PC-3 (cell line): Measurements from ENCODE around the gene ARL5A. TPM values are rescaled to one million over a fixed set of nuclear protein-coding genes. Genes with fewer than 3 reads are reported as not detected.

ENCODE experiments used
- ATAC-seq: fragments of 200-7000 bp; cut with Tn5 transposase; 2 replicates; pipeline ENCODE4 v1.9.1; 2020; ENCODE audit warnings: mild to moderate bottlenecking, moderate library complexity
- BruUV-seq: library from RNA; stranded (reverse); fragments of 400-500 nt; replicated peaks from 2 replicates; lab custom pipeline; 2021; lab: Mats Ljungman, UMichigan
- CTCF ChIA-PET: fragments of 300-600 bp; sonication (Branson Sonifier 250); formaldehyde crosslinking; loops from one replicate; lab custom pipeline; 2022; ENCODE audit warnings: antibody characterized with exemption; lab: Charles Lee
- POLR2A ChIA-PET: fragments of 300-600 bp; sonication (Branson Sonifier 250); formaldehyde crosslinking; loops from one replicate; lab custom pipeline; 2022; ENCODE audit warnings: antibody characterized with exemption; ENCODE audit not compliant: unreplicated experiment; lab: Charles Lee
- DNase-seq: peaks from one replicate; pipeline ENCODE4 v3.0.0-alpha.2; 2015
- H2AFZ ChIP-seq: fragments of 300-600 bp; sonication (generic); 2 replicates; pipeline ENCODE4 v1.6.0; 2016; ENCODE audit warnings: antibody characterized with exemption, low read length
- H3F3A ChIP-seq: fragments of 300-600 bp; sonication (generic); one replicate; pipeline ENCODE4 v1.6.0; 2017; ENCODE audit warnings: antibody characterized with exemption, low read length, control low read depth, mild to moderate bottlenecking; ENCODE audit not compliant: unreplicated experiment
- H3K27ac ChIP-seq: fragments of 300-600 bp; sonication (generic); 2 replicates; pipeline ENCODE4 v1.5.1; 2016; ENCODE audit warnings: mild to moderate bottlenecking, low read length
- H3K27me3 ChIP-seq: fragments of 300-600 bp; sonication (generic); 2 replicates; pipeline ENCODE4 v1.6.1; 2016; ENCODE audit warnings: low read length, mixed read lengths
- H3K36me3 ChIP-seq: fragments of 300-600 bp; sonication (generic); 2 replicates; pipeline ENCODE4 v1.6.1; 2016; ENCODE audit warnings: low read depth, mixed run types, low read length, mixed read lengths
- H3K4me1 ChIP-seq: fragments of 300-600 bp; sonication (generic); 2 replicates; pipeline ENCODE4 v1.5.1; 2016; ENCODE audit warnings: low read length; ENCODE audit not compliant: insufficient read depth
- H3K4me2 ChIP-seq: fragments of 300-600 bp; sonication (generic); 2 replicates; pipeline ENCODE4 v1.6.0; 2016; ENCODE audit warnings: low read length
- H3K4me3 ChIP-seq: fragments of 300-600 bp; sonication (generic); 2 replicates; pipeline ENCODE4 v1.5.1; 2016; ENCODE audit warnings: mild to moderate bottlenecking, low read length, mixed read lengths
- H3K79me2 ChIP-seq: fragments of 300-600 bp; sonication (generic); 2 replicates; pipeline ENCODE4 v1.6.1; 2017; ENCODE audit warnings: low read length, mixed read lengths
- H3K9ac ChIP-seq: fragments of 300-600 bp; sonication (generic); 2 replicates; pipeline ENCODE4 v1.6.0; 2016; ENCODE audit warnings: mild to moderate bottlenecking, low read length
- H3K9me2 ChIP-seq: fragments of 300-600 bp; sonication (generic); replicated peaks from 2 replicates; pipeline ENCODE4 v1.6.1; 2016; ENCODE audit warnings: mixed run types, low read length, mixed read lengths
- H3K9me3 ChIP-seq: fragments of 300-600 bp; sonication (generic); 2 replicates; pipeline ENCODE4 v1.6.1; 2016; ENCODE audit warnings: low read length, mixed read lengths
- H4K20me1 ChIP-seq: fragments of 300-600 bp; sonication (generic); 2 replicates; pipeline ENCODE4 v1.6.1; 2016; ENCODE audit warnings: low read length, mixed read lengths
- EZH2 ChIP-seq: fragments of 300-600 bp; sonication (generic); IDR thresholded peaks from one replicate; pipeline ENCODE4 v1.6.1; 2017; ENCODE audit warnings: antibody characterized with exemption, mild to moderate bottlenecking, low read length; ENCODE audit not compliant: unreplicated experiment
- EZH2phosphoT487 ChIP-seq: fragments of 300-600 bp; sonication (generic); IDR thresholded peaks from 2 replicates; pipeline ENCODE4 v1.6.1; 2018; ENCODE audit warnings: mild to moderate bottlenecking, antibody characterized with exemption, low read length, borderline replicate concordance
- intact Hi-C: fragments of 100-400 bp; cut with micrococcal nuclease; formaldehyde crosslinking; loops from 2 replicates; pipeline ENCODE4 v1.9.0; 2023
- total RNA-seq: library from RNA; depleted of rRNA; stranded (reverse); fragments of >200 nt; gene quantifications from 2 replicates; pipeline ENCODE4 v1.2.3, GENCODE V29; 2014
- TF ChIP-seq, protein P1 (sequence below): fragments of 300-600 bp; sonication (generic); conservative IDR thresholded peaks from 2 replicates; pipeline ENCODE4 v1.5.1; 2017; ENCODE audit warnings: antibody characterized with exemption, low read depth, mild to moderate bottlenecking, low read length

Gene ARL5A
- total RNA-seq, 1 experiment from 2014 or later = 45.6 TPM

DNA sequence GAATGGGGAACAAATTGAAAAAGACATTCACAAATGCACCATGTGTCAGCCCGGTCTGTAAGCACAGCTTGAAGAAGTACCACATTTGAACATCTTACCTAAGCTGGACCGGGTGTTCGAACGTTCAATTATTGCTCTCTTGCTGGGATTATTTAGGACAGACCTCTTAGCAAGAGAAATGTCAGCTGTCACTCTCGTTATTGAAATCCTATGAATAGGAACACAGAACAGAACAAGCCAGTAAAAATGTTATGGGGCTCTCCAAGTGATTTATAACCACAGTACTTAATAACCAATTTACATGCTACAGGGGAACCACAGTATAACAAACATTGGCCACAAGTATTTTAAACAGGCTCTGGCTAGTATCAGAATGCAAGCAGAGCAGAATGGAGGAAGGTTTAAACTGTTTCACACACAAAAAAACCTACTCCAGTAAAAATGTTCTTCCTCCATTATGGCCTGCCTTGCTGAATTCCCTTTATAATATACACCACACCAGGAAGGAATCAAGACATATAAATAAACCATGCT, 32.5 kb upstream of the ARL5A start:
- H3K27ac ChIP-seq = no peak overlapping the region
- no peak overlapping the region for H3K4me2 ChIP-seq
- BruUV-seq = no TSS peak
- ATAC-seq (no peak), DNase-seq (no peak)
- no peaks in the 10 kb centered on the region for H3K79me2 ChIP-seq
- ChIA-PET POLR2A (no interaction called here), CTCF (no interaction called here)
- no peaks in the 10 kb centered on the region for H3K9me3 ChIP-seq
- H2AFZ ChIP-seq = no peak overlapping the region
- H4K20me1 ChIP-seq = no peaks in the 10 kb centered on the region
- H3F3A ChIP-seq = no peaks in the 10 kb centered on the region
- peaks cover 44% of the 10 kb centered on the region for H3K27me3 ChIP-seq
- no peak for TF ChIP-seq EZH2phosphoT487
- TF ChIP-seq, protein P1, sequence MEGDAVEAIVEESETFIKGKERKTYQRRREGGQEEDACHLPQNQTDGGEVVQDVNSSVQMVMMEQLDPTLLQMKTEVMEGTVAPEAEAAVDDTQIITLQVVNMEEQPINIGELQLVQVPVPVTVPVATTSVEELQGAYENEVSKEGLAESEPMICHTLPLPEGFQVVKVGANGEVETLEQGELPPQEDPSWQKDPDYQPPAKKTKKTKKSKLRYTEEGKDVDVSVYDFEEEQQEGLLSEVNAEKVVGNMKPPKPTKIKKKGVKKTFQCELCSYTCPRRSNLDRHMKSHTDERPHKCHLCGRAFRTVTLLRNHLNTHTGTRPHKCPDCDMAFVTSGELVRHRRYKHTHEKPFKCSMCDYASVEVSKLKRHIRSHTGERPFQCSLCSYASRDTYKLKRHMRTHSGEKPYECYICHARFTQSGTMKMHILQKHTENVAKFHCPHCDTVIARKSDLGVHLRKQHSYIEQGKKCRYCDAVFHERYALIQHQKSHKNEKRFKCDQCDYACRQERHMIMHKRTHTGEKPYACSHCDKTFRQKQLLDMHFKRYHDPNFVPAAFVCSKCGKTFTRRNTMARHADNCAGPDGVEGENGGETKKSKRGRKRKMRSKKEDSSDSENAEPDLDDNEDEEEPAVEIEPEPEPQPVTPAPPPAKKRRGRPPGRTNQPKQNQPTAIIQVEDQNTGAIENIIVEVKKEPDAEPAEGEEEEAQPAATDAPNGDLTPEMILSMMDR = no peak
- TF ChIP-seq EZH2 = no peak
- H3K4me1 ChIP-seq = no peaks in the 10 kb centered on the region
- H3K9me2 ChIP-seq = no peaks in the 10 kb centered on the region
- no peak overlapping the region for H3K9ac ChIP-seq
- H3K36me3 ChIP-seq = no peaks in the 10 kb centered on the region
- intact Hi-C loops = no loop called here
- H3K4me3 ChIP-seq = no peak overlapping the region

DNA sequence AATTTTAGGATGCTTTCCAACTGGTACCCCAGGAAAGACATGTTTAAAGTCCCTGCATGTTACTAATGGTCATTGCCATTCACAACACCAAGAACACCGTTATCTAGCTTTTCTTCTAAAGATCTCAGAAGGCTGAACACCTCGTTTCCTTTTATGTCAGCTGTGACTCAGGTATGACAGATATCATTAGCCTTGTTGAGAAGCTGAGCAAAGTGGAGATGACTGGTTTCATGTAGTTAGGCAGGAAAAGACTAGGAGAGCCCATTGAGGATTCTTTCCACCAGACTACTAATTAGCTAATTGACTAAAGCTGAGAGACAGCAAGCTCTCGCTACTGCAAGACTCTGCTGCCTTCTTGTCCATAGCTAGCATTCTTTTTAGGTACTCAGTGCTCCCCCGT, 32.0 kb upstream of the ARL5A start:
- no peaks in the 10 kb centered on the region for H3K79me2 ChIP-seq
- DNase-seq = peak; percentile 16
- H3K27me3 ChIP-seq = peaks cover 40% of the 10 kb centered on the region
- no peak for TF ChIP-seq EZH2
- no peak for TF ChIP-seq EZH2phosphoT487
- TF ChIP-seq, protein P1 = no peak
- no peak overlapping the region for H3K9ac ChIP-seq
- H3K36me3 ChIP-seq = no peaks in the 10 kb centered on the region
- H3K4me1 ChIP-seq = no peaks in the 10 kb centered on the region
- H3K4me2 ChIP-seq = no peak overlapping the region
- ATAC-seq = no peak
- POLR2A ChIA-PET = no interaction called here
- H3K27ac ChIP-seq = no peak overlapping the region
- H3K4me3 ChIP-seq = no peak overlapping the region
- BruUV-seq = no TSS peak
- CTCF ChIA-PET = no interaction called here
- H3K9me2 ChIP-seq = no peaks in the 10 kb centered on the region
- intact Hi-C loops = no loop called here
- H3F3A ChIP-seq = no peaks in the 10 kb centered on the region
- no peaks in the 10 kb centered on the region for H3K9me3 ChIP-seq
- H2AFZ ChIP-seq = no peak overlapping the region
- no peaks in the 10 kb centered on the region for H4K20me1 ChIP-seq

DNA sequence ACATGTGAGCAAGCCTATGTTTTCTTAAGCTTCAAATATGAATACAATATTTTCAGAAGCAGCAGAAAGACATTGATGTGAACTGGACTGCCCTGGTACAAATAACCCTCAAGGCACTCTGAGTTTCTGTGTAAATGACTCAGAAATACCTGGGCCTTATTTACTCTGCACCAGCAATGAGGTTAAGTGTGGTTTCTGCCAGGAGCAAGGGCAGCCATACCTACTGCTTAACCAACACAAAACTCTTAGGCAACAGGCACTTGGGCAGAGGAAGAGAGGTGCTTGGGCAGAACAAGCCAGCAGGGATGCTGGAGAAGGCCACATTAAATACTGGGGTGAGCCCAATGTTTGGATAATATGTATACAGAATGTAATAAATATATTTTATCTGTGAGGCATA, 29.4 kb upstream of the ARL5A start:
- no peak overlapping the region for H3K4me3 ChIP-seq
- no peak overlapping the region for H3K27ac ChIP-seq
- ChIA-PET POLR2A (no interaction called here), CTCF (no interaction called here)
- H3K27me3 ChIP-seq = peaks cover 28% of the 10 kb centered on the region
- H3K9me3 ChIP-seq = no peaks in the 10 kb centered on the region
- no TSS peak for BruUV-seq
- intact Hi-C loops = no loop called here
- no peak overlapping the region for H2AFZ ChIP-seq
- TF ChIP-seq EZH2phosphoT487 (no peak), EZH2 (no peak)
- TF ChIP-seq, protein P1 = no peak
- no peaks in the 10 kb centered on the region for H3K9me2 ChIP-seq
- no peaks in the 10 kb centered on the region for H4K20me1 ChIP-seq
- H3K4me1 ChIP-seq = no peaks in the 10 kb centered on the region
- DNase-seq = peak; percentile 58
- H3K36me3 ChIP-seq = no peaks in the 10 kb centered on the region
- H3F3A ChIP-seq = no peaks in the 10 kb centered on the region
- H3K4me2 ChIP-seq = no peak overlapping the region
- H3K79me2 ChIP-seq = no peaks in the 10 kb centered on the region
- H3K9ac ChIP-seq = no peak overlapping the region
- ATAC-seq = no peak
